Activated CD8-positive, alpha-beta memory T cell treated with anti-CD3 and anti-CD28 coated beads, Interleukin-2, amount 50 U/mL, for 4 hours (primary cell): ENCODE data around the gene EMCN.
"Not testable (repeated sequence)": the region's sequence is repeated elsewhere in the genome, so short reads cannot be mapped to it uniquely, and the experiment has no call there.

Source experiments
- DNase-seq: peaks from one replicate; pipeline ENCODE4 v3.0.0-alpha.2; 2020

Gene EMCN

GRCh38 chr4:100492129-100492528, 25.7 kb downstream of the EMCN start:
- no peak for DNase-seq

DNA sequence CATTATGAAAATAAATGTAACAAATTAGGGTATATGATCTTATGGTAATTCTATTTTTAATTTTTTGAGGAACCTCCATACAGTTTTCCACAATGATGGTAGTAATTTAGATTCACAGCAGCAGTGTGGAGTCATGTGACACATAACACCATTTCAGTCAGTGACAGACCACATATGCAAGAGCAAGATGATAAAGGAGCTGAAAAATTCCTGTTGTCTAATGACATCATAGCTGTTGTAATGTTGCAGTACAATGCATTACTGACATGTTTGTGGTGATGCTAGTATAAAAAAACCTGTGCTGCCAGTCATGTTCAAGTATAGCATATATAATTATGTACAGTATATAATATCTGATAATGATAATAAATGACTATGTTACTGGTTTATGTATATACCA, 28.5 kb downstream of the EMCN start:
- DNase-seq: no peak

GRCh38 chr4:100486496-100486895, 31.3 kb downstream of the EMCN start:
- no peak for DNase-seq

DNA sequence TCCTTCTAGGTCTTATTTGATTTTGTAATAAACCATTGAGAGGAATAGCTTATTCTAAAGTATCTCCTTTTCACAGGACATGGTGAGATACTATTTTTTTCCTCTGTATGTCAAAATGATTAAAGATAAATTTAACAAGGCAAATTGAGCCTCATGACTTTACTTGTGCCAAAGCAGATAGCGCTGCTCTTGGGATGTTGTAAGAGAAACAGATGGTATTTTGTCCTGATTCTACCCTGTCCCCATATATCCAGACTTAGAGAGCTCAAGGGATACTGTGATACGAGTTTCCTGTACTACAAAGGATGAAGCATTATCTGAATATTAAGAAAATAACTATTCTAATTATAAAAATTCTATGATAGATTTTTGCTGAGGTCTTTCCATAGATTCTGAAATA, 34.0 kb downstream of the EMCN start:
- DNase-seq: no peak

DNA sequence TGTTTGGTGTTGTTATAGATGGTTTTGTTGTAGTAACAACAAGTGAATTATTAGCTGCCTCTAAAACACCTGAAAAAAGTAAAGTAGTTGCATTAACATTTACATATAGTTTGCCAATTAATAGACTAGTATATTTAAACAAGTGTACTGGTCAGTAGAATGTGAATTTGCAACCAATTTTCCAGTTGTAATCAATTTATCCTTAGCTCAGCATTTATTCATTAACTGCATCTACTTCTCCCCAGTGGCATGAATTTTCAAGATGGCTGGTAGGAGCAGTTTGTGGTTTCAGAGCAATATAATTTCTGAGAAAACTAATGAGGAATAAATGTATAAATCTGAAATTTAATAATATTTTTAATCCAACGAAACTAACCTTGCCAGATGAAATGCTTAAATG, 37.9 kb downstream of the EMCN start:
- no peak for DNase-seq

DNA sequence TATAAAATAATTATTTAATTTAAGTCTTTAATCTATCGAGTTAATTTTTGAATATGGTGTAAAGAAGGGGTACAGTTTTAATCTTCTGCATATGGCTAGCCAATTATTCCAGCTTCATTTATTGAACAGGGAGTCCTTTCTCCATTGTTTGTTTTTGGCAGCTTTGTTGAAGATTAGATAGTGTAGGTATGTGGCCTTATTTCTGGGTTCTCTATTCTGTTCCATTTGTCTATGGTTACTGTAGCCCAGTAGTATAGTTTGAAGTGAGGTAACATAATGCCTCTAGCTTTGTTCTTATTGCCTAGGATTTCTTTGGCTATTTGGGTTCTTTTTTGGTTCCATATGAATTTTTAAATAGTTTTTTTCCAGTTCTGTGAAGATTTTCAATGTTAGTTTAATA, 48.3 kb downstream of the EMCN start:
- DNase-seq: no peak

DNA sequence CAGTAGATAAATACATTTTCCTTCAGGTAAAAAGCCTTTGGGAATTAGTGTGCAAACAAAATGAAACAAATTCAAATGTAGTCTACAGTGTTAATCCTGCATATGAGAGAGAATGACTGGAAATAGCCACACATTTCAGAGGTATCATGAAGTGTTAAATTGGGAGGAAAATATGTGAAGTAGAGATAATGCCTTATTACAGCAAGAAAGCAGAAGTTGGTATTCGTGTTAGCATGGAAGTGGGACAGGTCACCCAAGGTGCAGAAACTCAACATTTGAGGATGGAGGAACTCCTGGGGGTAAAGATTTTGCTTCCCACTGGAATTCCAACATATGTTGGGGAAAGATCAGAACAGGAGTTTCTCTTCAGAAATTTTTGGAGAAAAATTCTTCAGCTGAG, 51.3 kb downstream of the EMCN start:
- no peak for DNase-seq

- no peak for DNase-seq
Measured at GRCh38 chr4:100461807-100462605, 55.8 kb downstream of the EMCN start.

- no peak for DNase-seq
Measured at GRCh38 chr4:100450449-100450848, 67.4 kb downstream of the EMCN start.

GRCh38 chr4:100431416-100431815, 86.4 kb downstream of the EMCN start:
- DNase-seq: no peak

DNA sequence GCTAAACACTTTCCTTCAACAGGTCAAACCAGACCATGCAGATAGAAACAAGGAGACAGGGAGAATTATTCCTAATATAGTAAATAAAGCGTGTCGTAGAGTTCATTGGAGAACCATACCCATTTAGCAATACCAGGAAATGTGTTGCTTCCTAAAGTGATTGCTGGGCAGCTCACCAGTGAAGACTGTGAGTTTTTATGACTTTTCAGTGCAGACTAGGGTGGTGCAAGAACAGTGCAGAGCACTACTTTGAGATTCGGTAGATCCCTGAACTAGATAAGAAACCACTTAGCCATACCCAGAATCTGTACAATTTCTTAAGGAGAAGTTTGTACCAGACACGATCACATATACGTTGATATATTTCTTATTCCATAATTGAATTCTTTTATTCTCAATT, 87.4 kb downstream of the EMCN start:
- DNase-seq: no peak

- no peak for DNase-seq
Measured at GRCh38 chr4:100429616-100430015, 88.2 kb downstream of the EMCN start.

- no peak for DNase-seq
Measured at GRCh38 chr4:100428051-100428450, 89.8 kb downstream of the EMCN start.

DNA sequence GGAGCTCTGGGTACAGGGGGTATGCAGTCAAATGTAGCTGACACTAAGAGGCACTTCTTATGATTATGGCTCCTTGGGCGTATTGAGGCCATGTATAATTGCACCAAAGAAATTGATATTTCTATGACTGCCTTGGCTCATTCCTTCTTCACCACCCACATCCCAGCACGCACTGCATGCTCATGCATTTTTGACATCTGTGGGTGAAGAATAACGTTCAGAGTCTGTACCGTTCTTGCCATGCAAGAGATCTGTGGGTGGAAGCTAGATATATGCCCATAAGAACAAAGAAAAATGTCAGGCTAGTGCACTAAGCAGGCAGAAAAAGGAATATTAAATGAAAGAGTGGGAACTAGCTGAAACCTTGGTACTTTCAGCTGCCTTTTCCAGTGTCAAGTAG, 93.4 kb downstream of the EMCN start:
- no peak for DNase-seq

- DNase-seq: no peak
Measured at GRCh38 chr4:100422894-100423293, 94.9 kb downstream of the EMCN start.

GRCh38 chr4:100421361-100421978, 96.4 kb downstream of the EMCN start:
- DNase-seq: no peak

GRCh38 chr4:100420571-100420970, 97.3 kb downstream of the EMCN start:
- no peak for DNase-seq

DNA sequence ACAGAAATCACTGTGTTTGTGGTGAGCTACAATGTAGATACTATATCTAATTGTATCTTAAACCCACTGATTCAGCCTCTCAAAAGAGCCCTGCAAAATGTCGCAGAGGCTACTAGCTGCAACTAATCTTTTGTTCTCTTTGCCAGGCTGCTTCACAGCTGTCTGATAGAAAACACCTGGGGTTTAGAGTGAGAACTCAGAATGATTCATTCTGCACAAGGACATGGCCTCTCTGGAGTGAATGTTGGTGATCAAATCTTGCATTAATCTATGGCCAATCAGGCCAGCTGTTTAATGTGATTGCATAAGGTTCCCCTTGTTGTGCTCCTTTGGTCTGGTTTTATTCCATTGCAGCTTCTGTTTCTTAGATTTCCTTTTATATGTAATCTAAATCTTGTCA, 100.3 kb downstream of the EMCN start:
- no peak for DNase-seq

GRCh38 chr4:100414016-100414790, 103.6 kb downstream of the EMCN start:
- DNase-seq: no peak

DNA sequence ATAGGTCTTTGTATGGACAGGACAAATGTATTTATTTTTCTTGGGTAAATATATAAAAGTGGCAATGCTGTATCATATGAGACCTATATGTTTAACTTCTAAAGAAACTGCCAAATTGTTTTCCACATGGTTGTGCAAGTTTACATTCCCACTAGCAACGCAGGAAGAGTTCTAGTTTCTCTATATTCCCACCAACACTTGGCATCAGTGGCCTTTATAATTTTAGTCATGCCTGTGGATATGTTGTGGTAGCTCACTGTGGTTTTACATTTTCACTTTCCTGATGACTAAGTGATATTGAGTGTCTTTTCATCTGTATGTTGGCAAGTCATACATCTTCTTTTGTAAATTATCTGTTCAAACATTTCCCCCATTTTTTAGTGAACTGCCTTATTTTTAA, 126.0 kb downstream of the EMCN start:
- no peak for DNase-seq

DNA sequence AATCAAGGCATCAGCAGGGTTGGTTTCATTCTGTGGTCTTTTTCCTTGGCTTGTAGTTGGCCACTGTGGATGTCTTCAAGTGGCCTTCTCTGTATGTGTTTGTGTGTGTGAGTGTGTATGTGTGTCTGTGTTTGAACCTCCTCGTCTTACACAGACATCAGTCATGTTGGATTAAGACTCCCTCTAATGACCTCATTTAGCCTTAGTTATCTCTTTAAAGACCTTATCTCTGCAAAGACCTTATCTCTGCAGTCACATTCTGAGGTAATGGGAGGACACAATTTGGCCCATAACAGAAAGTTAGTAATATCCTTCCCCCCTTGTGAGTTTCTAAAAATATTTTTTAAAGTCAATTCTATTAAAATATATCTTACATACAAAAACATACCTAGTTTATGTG, 126.7 kb downstream of the EMCN start:
- DNase-seq: no peak

DNA sequence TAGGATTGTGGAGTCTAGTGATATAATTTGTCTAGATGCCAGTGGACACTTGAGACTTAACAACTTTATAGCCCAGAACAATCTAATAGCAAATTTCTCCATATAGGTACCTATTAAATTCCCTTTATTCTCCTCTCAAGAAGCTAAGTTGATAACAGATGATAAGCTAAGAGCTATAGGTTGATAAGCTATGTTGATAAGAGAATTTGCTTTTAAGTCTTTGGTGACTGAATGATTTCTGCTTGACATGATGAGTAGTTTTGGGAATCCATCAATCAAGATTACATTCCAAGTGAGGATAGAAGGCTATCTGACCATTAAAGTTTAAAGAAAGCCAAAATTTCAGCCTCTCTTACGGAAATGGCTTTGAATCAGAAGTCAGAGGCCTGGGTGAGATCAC, 131.6 kb downstream of the EMCN start:
- DNase-seq: no peak

- DNase-seq: not testable (repeated sequence)
Measured at GRCh38 chr4:100380401-100380800, 137.4 kb downstream of the EMCN start.

DNA sequence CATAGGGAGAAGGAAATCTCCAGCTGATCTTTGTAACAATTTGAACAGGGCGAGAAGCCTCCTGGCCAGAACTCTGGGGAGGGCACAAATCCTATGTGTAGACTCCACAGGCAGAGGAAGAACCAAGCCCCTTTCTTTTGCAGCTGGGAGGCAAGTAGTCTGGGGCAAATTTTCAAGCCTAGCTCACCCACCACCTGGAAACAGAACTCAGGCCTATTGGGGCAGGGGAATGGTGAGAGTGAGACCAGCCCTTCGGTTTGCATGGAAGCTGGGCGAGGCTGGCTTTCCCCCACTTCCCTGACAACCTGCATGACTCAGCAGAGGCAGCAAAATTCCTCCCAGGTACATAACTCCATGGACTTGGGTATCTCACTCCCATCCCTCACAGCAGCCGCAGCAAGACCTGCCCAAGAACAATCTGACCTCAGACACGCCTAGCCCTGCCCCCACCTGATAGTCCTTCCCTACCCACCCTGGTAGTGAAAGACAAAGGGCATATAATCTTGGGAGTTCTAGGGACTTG, 138.2 kb downstream of the EMCN start:
- no peak for DNase-seq
